ENCODE results near the gene PAPSS1. TPM values are rescaled to one million over a fixed set of nuclear protein-coding genes. Genes with fewer than 3 reads are reported as not detected.
A peak's percentile ranks its signal among the peaks of the same experiment; 100 is the strongest.

Gene PAPSS1
- 10 to 100 TPM; 26.2 to 73.8 (median 27.4) TPM for total RNA-seq
- 10 to 100 TPM; 22.7 to 24.6 (median 23.4) TPM for polyA plus RNA-seq
- long read RNA-seq, donor 1, transcript PAPSS1-201 (12 exons, 2,731 nt): major isoform, 14 of 14 reads
- long read RNA-seq, donor 1, partial matches to known transcripts: 0 of 14 reads
- long read RNA-seq, donor 1, other reads (novel, unspliced or antisense): 0 of 14 reads
- long read RNA-seq, donor 2, transcript PAPSS1-201 (12 exons, 2,731 nt): major isoform, 13 of 13 reads
- long read RNA-seq, donor 2, partial matches to known transcripts: 0 of 13 reads
- long read RNA-seq, donor 2, other reads (novel, unspliced or antisense): 0 of 13 reads

DNA sequence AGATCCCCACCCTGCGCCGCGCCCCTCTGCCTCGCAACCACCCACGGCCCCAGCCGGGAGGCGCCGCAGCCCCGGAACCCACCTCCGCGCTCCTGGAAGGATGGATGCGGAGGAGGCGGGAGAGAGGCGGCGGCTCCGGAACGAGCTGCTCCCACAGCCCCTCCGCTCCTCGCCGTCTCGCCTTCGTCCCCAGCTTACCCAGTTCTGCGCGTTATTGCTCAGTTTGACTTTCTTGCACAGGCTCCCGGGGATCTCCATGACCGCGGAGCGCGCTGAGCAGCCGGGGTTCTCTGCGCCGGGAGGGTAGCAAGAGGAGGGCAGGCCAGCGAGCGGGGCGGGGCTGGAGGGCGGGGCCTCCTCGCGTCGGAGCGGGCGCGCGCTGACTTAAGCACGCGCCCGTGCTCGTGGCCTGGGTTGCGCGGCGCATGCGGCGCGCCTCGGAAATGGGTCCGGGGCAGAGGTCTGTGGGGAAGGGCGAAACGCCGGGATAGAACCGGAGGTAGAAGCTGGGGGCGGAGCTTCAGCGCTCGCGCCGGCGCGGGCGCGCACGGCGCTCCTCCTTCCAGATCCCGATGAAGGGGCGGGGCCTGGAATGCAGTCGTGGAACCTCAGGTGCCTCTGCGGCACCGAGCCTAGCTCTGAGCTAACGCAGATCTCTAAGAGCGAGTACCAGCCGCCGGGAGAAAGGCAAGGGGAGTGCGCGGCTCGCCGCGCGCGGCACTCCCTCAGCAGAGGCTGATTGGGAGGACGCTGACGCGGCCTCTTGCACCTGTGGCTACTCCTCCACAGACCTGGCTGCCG is at the start of gene PAPSS1:
Gene PAPSS1 (minus strand): TSS at position 313 of the 801 bp plus-strand sequence. CDS start 55 bp downstream, at position 258.
- Histone ChIP-seq H3K27me3 (replicated peaks in 1 of 7) (no peaks in the 10 kb centered on the region), H3K36me3 (peaks cover 0 to 4% (median 1%) of the 10 kb centered on the region in 6 donors), H3K4me3 (peak within 1 kb of the TSS; percentile 71 to 100 (median 96)), H3K4me1 (peaks cover 0 to 42% (median 26%) of the 10 kb centered on the region in 6 donors), H3K9me3 (no peaks in the 10 kb centered on the region), H3K27ac (peak within 1 kb of the TSS; percentile 5 to 91 (median 87))
- peak; percentile 99 for DNase-seq
- WGBS, 5 donors: 0 to 1% (median 0%) methylated on average over 27 to 90 of the region's 90 CpGs
- TF ChIP-seq POLR2AphosphoS5 (IDR thresholded peaks at IDR 0.05): peak; percentile 87 to 90 (median 87)
- peak in 1 of 3 donors; percentile 55 for TF ChIP-seq POLR2A (IDR thresholded peaks at IDR 0.05)
- TF ChIP-seq CTCF (IDR thresholded peaks at IDR 0.05 in 8 of 11, conservative IDR thresholded peaks at IDR 0.05 in 3 of 11): peak in 2 of 11 experiments; percentile 20 to 21
- intact Hi-C loops (cut with DNase I; ENCODE audit: low total_unique reads): no loop called here

DNA sequence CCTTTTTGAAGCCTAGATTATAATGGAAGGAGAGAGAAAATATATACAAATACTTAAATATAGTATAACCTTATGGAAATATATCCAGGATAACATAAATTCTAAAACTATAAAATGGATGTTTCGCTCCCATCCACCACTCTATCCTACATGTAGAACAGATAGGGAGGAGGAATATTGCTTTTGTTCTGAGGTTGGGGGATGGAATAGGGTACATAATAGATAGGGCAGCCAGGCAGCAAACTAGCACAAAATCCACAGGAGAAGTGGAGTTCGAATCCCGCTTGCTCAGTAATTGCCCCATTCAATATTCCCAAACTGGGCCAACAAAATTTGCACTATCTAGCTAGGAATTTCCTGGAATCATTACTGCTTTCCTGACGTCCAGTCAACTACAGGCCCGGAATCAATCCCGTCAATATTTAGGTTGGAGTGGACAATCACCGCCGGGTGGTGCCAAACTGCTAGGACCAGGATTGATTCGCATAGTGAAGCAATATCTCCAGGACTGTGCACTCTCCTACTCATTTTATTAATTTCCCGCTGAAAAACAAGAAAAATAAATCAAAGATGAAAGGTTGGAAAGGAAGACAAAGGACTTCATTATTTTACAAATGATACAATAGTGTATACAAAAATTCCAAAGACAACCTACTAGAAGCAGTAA is 40.4 kb upstream of the PAPSS1 start:
- Histone ChIP-seq H3K36me3 (no peaks in the 10 kb centered on the region), H3K4me3 (no peak overlapping the region), H3K27me3 (replicated peaks in 1 of 7) (no peaks in the 10 kb centered on the region), H3K4me1 (peaks cover 0 to 18% (median 6%) of the 10 kb centered on the region in 6 donors), H3K27ac (no peak overlapping the region), H3K9me3 (no peaks in the 10 kb centered on the region)
- DNase-seq: no peak
- WGBS, 5 donors: 79 to 89% (median 82%) methylated on average over 10 of the region's 10 CpGs
- intact Hi-C loops (cut with DNase I; ENCODE audit: low total_unique reads): no loop called here
- TF ChIP-seq POLR2AphosphoS5 (IDR thresholded peaks at IDR 0.05) (no peak), POLR2A (IDR thresholded peaks at IDR 0.05) (no peak), CTCF (IDR thresholded peaks at IDR 0.05 in 8 of 11, conservative IDR thresholded peaks at IDR 0.05 in 3 of 11) (no peak)

DNA sequence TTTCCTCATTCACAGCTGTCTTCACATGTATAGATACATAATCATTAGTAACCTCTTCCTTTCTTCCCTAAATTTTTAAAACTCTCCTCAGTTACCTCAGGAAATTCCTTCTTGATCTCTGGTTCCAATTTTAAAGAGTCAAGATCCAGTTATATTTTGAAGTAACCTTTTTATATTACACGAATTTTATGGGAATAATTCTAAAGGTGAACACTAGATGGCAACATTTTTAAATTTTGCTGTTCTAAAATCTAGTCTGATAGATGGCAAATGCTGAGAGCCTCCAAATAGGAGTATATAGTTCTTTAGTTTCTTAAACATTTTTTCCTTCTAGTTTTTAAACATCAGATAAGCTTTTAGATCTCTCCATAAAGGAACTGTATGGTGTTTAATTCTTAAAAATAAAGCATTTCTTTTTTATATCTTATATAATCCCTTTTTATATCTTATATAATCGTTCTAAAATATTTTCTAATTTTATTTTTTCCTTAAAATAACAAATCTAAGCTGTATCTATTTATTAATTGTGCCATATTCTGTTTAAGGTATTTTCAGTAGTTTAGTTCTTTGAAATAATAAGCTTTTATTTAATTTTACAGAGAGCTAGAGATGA is 37.9 kb upstream of the PAPSS1 start:
- no peaks in the 10 kb centered on the region for H3K27me3 ChIP-seq (replicated peaks in 1 of 7)
- H3K9me3 ChIP-seq: no peaks in the 10 kb centered on the region
- H3K36me3 ChIP-seq: no peaks in the 10 kb centered on the region
- no peak for TF ChIP-seq POLR2AphosphoS5 (IDR thresholded peaks at IDR 0.05)
- peak in 8 of 11 experiments; percentile 33 to 62 (median 54) for TF ChIP-seq CTCF (IDR thresholded peaks at IDR 0.05 in 8 of 11, conservative IDR thresholded peaks at IDR 0.05 in 3 of 11)
- DNase-seq: no peak
- intact Hi-C loops (cut with DNase I; ENCODE audit: low total_unique reads): loop anchor here (5.0 kb wide), 1 partner anchor 159 kb away; no protein-coding TSS in a partner anchor
- H3K4me3 ChIP-seq: no peak overlapping the region
- no peak overlapping the region for H3K27ac ChIP-seq
- WGBS, 5 donors: 43 to 50% (median 46%) methylated on average over 2 of the region's 2 CpGs
- peaks cover 0 to 18% (median 6%) of the 10 kb centered on the region in 6 donors for H3K4me1 ChIP-seq
